Activated naive CD8-positive, alpha-beta T cell (primary cell): ENCODE results near the gene MDM2.

ENCODE experiments used
- H3K27ac Mint-ChIP-seq: one replicate; pipeline ENCODE4 v1.8.0; 2021; ENCODE audit warnings: mixed read lengths
- H3K27me3 Mint-ChIP-seq: one replicate; pipeline ENCODE4 v1.8.0; 2021; ENCODE audit warnings: mixed read lengths
- H3K36me3 Mint-ChIP-seq: one replicate; pipeline ENCODE4 v1.8.0; 2021; ENCODE audit warnings: mixed read lengths
- H3K4me1 Mint-ChIP-seq: one replicate; pipeline ENCODE4 v1.8.0; 2021; ENCODE audit warnings: low read depth, mixed read lengths
- H3K4me3 Mint-ChIP-seq: one replicate; pipeline ENCODE4 v1.8.0; 2021; ENCODE audit warnings: mild to moderate bottlenecking, mixed read lengths
- H3K9me3 Mint-ChIP-seq: one replicate; pipeline ENCODE4 v1.8.0; 2021; ENCODE audit warnings: low read depth, mixed read lengths

The MDM2 gene

GRCh38 chr12:68894276-68894855 is 86.4 kb downstream of the MDM2 start:
- H3K36me3 Mint-ChIP-seq = peaks cover 3% of the 10 kb centered on the region
- H3K9me3 Mint-ChIP-seq = no peaks in the 10 kb centered on the region
- H3K27ac Mint-ChIP-seq = no peak overlapping the region
- no peak overlapping the region for H3K4me3 Mint-ChIP-seq
- peaks cover 2% of the 10 kb centered on the region for H3K27me3 Mint-ChIP-seq
- H3K4me1 Mint-ChIP-seq = peaks cover 12% of the 10 kb centered on the region

- no peak overlapping the region for H3K27ac Mint-ChIP-seq
- peaks cover 3% of the 10 kb centered on the region for H3K36me3 Mint-ChIP-seq
- no peaks in the 10 kb centered on the region for H3K9me3 Mint-ChIP-seq
- H3K27me3 Mint-ChIP-seq = peaks cover 1% of the 10 kb centered on the region
- peaks cover 3% of the 10 kb centered on the region for H3K4me1 Mint-ChIP-seq
- no peak overlapping the region for H3K4me3 Mint-ChIP-seq
These were observed 89.0 kb downstream of the MDM2 start for GRCh38 chr12:68896881-68897540.

GRCh38 chr12:68899251-68899771 is 91.3 kb downstream of the MDM2 start:
- no peak overlapping the region for H3K4me3 Mint-ChIP-seq
- H3K4me1 Mint-ChIP-seq = no peaks in the 10 kb centered on the region
- H3K27ac Mint-ChIP-seq = no peak overlapping the region
- no peaks in the 10 kb centered on the region for H3K9me3 Mint-ChIP-seq
- no peaks in the 10 kb centered on the region for H3K27me3 Mint-ChIP-seq
- H3K36me3 Mint-ChIP-seq = no peaks in the 10 kb centered on the region

GRCh38 chr12:68900241-68900640 is 92.3 kb downstream of the MDM2 start:
- H3K4me1 Mint-ChIP-seq = peaks cover 3% of the 10 kb centered on the region
- no peaks in the 10 kb centered on the region for H3K36me3 Mint-ChIP-seq
- no peak overlapping the region for H3K4me3 Mint-ChIP-seq
- no peaks in the 10 kb centered on the region for H3K9me3 Mint-ChIP-seq
- H3K27ac Mint-ChIP-seq = no peak overlapping the region
- no peaks in the 10 kb centered on the region for H3K27me3 Mint-ChIP-seq
